GM12878 (cell line): ENCODE measurements around the gene TCF7L2. TPM values are rescaled to one million over a fixed set of nuclear protein-coding genes. Genes with fewer than 3 reads are reported as not detected.

Experiments
- ATAC-seq: fragments of 200-7000 bp; cut with Tn5 transposase; 3 replicates; pipeline ENCODE4 v1.9.1; 2020; ENCODE audit warnings: mild to moderate bottlenecking, moderate library complexity
- BruUV-seq: library from RNA; stranded (reverse); fragments of 400-500 nt; replicated peaks from 2 replicates; lab custom pipeline; 2021; lab: Mats Ljungman, UMichigan
- CTCF ChIA-PET: fragments of 300-600 bp; sonication (Branson Sonifier 250); formaldehyde crosslinking; extraction: SDS; loops from one replicate; lab custom pipeline; 2021; ENCODE audit warnings: inconsistent platforms; lab: Yijun Ruan, JAX
- POLR2A ChIA-PET: fragments of 350-600 bp; formaldehyde crosslinking; extraction: SDS; loops from one replicate; lab custom pipeline; 2021; ENCODE audit warnings: inconsistent platforms; lab: Charles Lee
- RAD21 ChIA-PET: fragments of 300-600 bp; sonication (Branson Sonifier 250); formaldehyde crosslinking; loops from one replicate; lab custom pipeline; 2023; ENCODE audit warnings: antibody characterized with exemption; ENCODE audit not compliant: unreplicated experiment; lab: Charles Lee
- SMC1A ChIA-PET: fragments of 300-600 bp; sonication (Branson Sonifier 250); formaldehyde crosslinking; loops from one replicate; lab custom pipeline; 2023; ENCODE audit not compliant: unreplicated experiment, uncharacterized antibody; lab: Charles Lee
- DNase-seq: peaks from one replicate; pipeline ENCODE4 v3.0.0-alpha.2; 2011; ENCODE audit warnings: low read depth, low spot score
- FAIRE-seq: peaks from 3 replicates; lab custom pipeline; 2011; peaks lifted over from hg19 to GRCh38; lab: Jason Lieb, UNC
- H2AFZ ChIP-seq: 2 replicates; pipeline ENCODE4 v1.6.0; 2011; ENCODE audit warnings: low read depth, low read length, control low read depth; ENCODE audit not compliant: control insufficient read depth
- H3K27ac ChIP-seq: 2 replicates; pipeline ENCODE4 v1.5.1; 2011; ENCODE audit warnings: control low read depth; ENCODE audit not compliant: control insufficient read depth, insufficient read depth
- H3K27me3 ChIP-seq, 2 experiments: replicated peaks in 1 of 2; 2 replicates each; pipeline versions ENCODE4 v1.6.0 to v1.6.1; 2011; ENCODE audit warnings: low read length in 1 of 2; ENCODE audit not compliant: control insufficient read depth in 2 of 2, insufficient read depth in 2 of 2
- H3K36me3 ChIP-seq, 2 experiments: 2 replicates each; pipeline ENCODE4 v1.5.1; 2011; ENCODE audit warnings: low read length in 1 of 2; ENCODE audit not compliant: control insufficient read depth in 2 of 2, insufficient read depth in 2 of 2
- H3K4me1 ChIP-seq: 2 replicates; pipeline ENCODE4 v1.6.1; 2011; ENCODE audit warnings: mild to moderate bottlenecking, low read length, moderate library complexity, mixed read lengths; ENCODE audit not compliant: control insufficient read depth, insufficient read depth
- H3K4me2 ChIP-seq: 2 replicates; pipeline ENCODE4 v1.6.0; 2011; ENCODE audit warnings: control low read depth; ENCODE audit not compliant: control insufficient read depth, insufficient read depth
- H3K4me3 ChIP-seq: fragments of 200-600 bp; sonication (generic); 2 replicates; pipeline ENCODE4 v1.5.1; 2016
- H3K79me2 ChIP-seq: 2 replicates; pipeline ENCODE4 v1.6.0; 2011; ENCODE audit warnings: low read length; ENCODE audit not compliant: control insufficient read depth, insufficient read depth
- H3K9ac ChIP-seq: 2 replicates; pipeline ENCODE4 v1.8.0; 2011; ENCODE audit warnings: low read length, control low read depth, mixed read lengths; ENCODE audit not compliant: control insufficient read depth, insufficient read depth
- H3K9me3 ChIP-seq: replicated peaks from 3 replicates; pipeline ENCODE4 v1.5.1; 2011; ENCODE audit warnings: mild to moderate bottlenecking, low read length; ENCODE audit not compliant: control insufficient read depth, insufficient read depth
- H4K20me1 ChIP-seq: 2 replicates; pipeline ENCODE4 v1.6.0; 2011; ENCODE audit not compliant: control insufficient read depth, insufficient read depth
- CBX3 ChIP-seq: fragments of 200-600 bp; sonication (generic); IDR thresholded peaks from 2 replicates; pipeline ENCODE4 v1.6.1; 2016; ENCODE audit warnings: low read depth, borderline replicate concordance
- CREM ChIP-seq: IDR thresholded peaks from 2 replicates; pipeline ENCODE4 v1.6.1; 2014; ENCODE audit warnings: antibody characterized with exemption, low read depth
- ETV6 ChIP-seq, 2 experiments: fragments of 450-650 bp in 1 of 2; IDR thresholded peaks in 1 of 2; conservative IDR thresholded peaks in 1 of 2; 2 replicates each; pipeline ENCODE4 v1.6.1; 2014; ENCODE audit warnings: antibody characterized with exemption in 1 of 2, borderline replicate concordance in 1 of 2, low read depth in 1 of 2, mild to moderate bottlenecking in 1 of 2, moderate library complexity in 1 of 2
- PKNOX1 ChIP-seq: fragments of 450-650 bp; IDR thresholded peaks from 2 replicates; pipeline ENCODE4 v1.6.1; 2016; ENCODE audit warnings: mild to moderate bottlenecking
- RB1 ChIP-seq: fragments of 450-650 bp; formaldehyde crosslinking; IDR thresholded peaks from 2 replicates; pipeline ENCODE4 v1.6.1; 2017; ENCODE audit warnings: mild to moderate bottlenecking, borderline replicate concordance
- SUPT20H ChIP-seq: IDR thresholded peaks from 2 replicates; pipeline ENCODE4 v1.6.1; 2011; ENCODE audit warnings: low read depth, mild to moderate bottlenecking, low read length, moderate library complexity, borderline replicate concordance; ENCODE audit not compliant: control insufficient read depth
- ZBED1 ChIP-seq: IDR thresholded peaks from 2 replicates; pipeline ENCODE4 v1.6.1; 2016; ENCODE audit warnings: borderline replicate concordance
- ZNF217 ChIP-seq: fragments of 450-650 bp; IDR thresholded peaks from 2 replicates; pipeline ENCODE4 v1.6.1; 2017; ENCODE audit warnings: antibody characterized with exemption, mild to moderate bottlenecking
- ZNF687 ChIP-seq: fragments of 450-650 bp; IDR thresholded peaks from 2 replicates; pipeline ENCODE4 v1.6.1; 2017; ENCODE audit warnings: mild to moderate bottlenecking, moderate library complexity
- WGBS: methylation state at CpG from one replicate; pipeline ENCODE4 v1.1.6; 2016; ENCODE audit warnings: low lambda C conversion rate; ENCODE audit not compliant: insufficient replicate concordance, insufficient coverage; ENCODE audit errors: missing lambda C conversion rate; 5-methylcytosine and 5-hydroxymethylcytosine counted together
- in situ Hi-C: fragments of 300-500 bp; cut with MboI; formaldehyde crosslinking; loops from 9 replicates; pipeline ENCODE4 v1.14.3; 2018; ENCODE audit warnings: mixed read lengths
- intact Hi-C: fragments of 100-400 bp; cut with micrococcal nuclease; formaldehyde crosslinking; loops from one replicate; pipeline ENCODE4 v1.14.2; 2022; ENCODE audit not compliant: unreplicated experiment
- polyA plus RNA-seq, 11 experiments: library from polyadenylated mRNA; depleted of rRNA in 4 of 11; unstranded in 6 of 11; stranded (reverse) in 5 of 11; fragments of >200 nt; fragmentation: Nextera tagmentation in 4 of 11; fragmentation: Illumina TruSeq in 1 of 11; extraction: Ambion mirVana in 4 of 11; extraction: Trizol in 1 of 11; gene quantifications; 1 replicate in 1 of 11; 2 replicates in 10 of 11; pipeline versions ENCODE4 v1.2.1 to v1.2.3, GENCODE V29; 2011 to 2016; ENCODE audit warnings: inconsistent platforms in 2 of 11, missing spikeins in 2 of 11, low read depth in 1 of 11
- total RNA-seq, 4 experiments: library from RNA; depleted of rRNA in 3 of 4; stranded (reverse); fragments of >200 nt in 3 of 4; fragmentation: Illumina TruSeq in 1 of 4; extraction: Trizol in 1 of 4; gene quantifications; 2 replicates each; pipeline versions ENCODE4 v1.2.1 to v1.2.3, GENCODE V29; 2013 to 2021

TCF7L2 gene
- total and polyA plus RNA-seq, 10 of the 15 experiments (the other 5 are each of a cell fraction or from before 2014, with no cell fraction given) = 0.02 to 1.1 (median 0.35) TPM; not detected in 4

- TF ChIP-seq PKNOX1 = no peak
- TF ChIP-seq ZNF687 = no peak
- TF ChIP-seq CBX3 = no peak
- no peak for TF ChIP-seq RB1
- no peak for TF ChIP-seq CREM
- TF ChIP-seq SUPT20H = no peak
These were observed 14.4 kb downstream of the TCF7L2 start (continued) for GRCh38 chr10:112964482-112964881.

GRCh38 chr10:112966194-112966855 is 16.3 kb downstream of the TCF7L2 start:
- no TSS peak for BruUV-seq
- no peaks in the 10 kb centered on the region for H3K4me1 ChIP-seq
- SMC1A ChIA-PET = no interaction called here
- no peak overlapping the region for H2AFZ ChIP-seq
- H3K9ac ChIP-seq = no peak overlapping the region
- no peak overlapping the region for H3K27ac ChIP-seq
- no peaks in the 10 kb centered on the region for H4K20me1 ChIP-seq
- no peak overlapping the region for H3K4me2 ChIP-seq
- 60% methylated on average over 9 of the region's 9 CpGs for WGBS
- TF ChIP-seq ETV6 (conservative IDR thresholded peaks at IDR 0.05 in 1 of 2, IDR thresholded peaks at IDR 0.05 in 1 of 2; ENCODE audit: borderline replicate concordance in 1 of 2, low read depth in 1 of 2) (no peak), ZBED1 (no peak), ZNF217 (no peak)
- H3K27me3 ChIP-seq = 0 out of 4 replicates have a peak, but pooled peaks cover 0 to 2% of the 10 kb centered on the region in 2 experiments
- ATAC-seq = no peak
- RAD21 ChIA-PET = no interaction called here
- POLR2A ChIA-PET = no interaction called here
- H3K4me3 ChIP-seq = no peak overlapping the region
- in situ Hi-C loops (no loop called here), intact Hi-C loops (no loop called here)
- H3K36me3 ChIP-seq = no peaks in the 10 kb centered on the region
- no peak for FAIRE-seq
- no peaks in the 10 kb centered on the region for H3K9me3 ChIP-seq
- DNase-seq = no peak
- CTCF ChIA-PET = interaction anchor here (0.8 kb wide), 1 partner anchor 8 kb away, joined by 3 read pairs; no protein-coding TSS in a partner anchor
- H3K79me2 ChIP-seq = no peaks in the 10 kb centered on the region
